OCI-LY1 (cell line): Measurements from ENCODE around the gene CDC42BPB.

Experiments used
- H2AFZ ChIP-seq: fragments of 200-600 bp; sonication (generic), shearing (Covaris generic); 2 replicates; pipeline ENCODE4 v1.6.0; 2014; ENCODE audit warnings: antibody characterized with exemption, mild to moderate bottlenecking, low read length
- H3F3A ChIP-seq: fragments of 200-600 bp; sonication (generic), shearing (Covaris generic); 2 replicates; pipeline ENCODE4 v1.6.0; 2014; ENCODE audit warnings: mild to moderate bottlenecking, antibody characterized with exemption, low read length, moderate library complexity; ENCODE audit not compliant: insufficient read depth
- H3K27ac ChIP-seq: fragments of 200-600 bp; sonication (generic); 2 replicates; pipeline ENCODE4 v1.5.1; 2014; ENCODE audit warnings: low read length, mixed run types, mild to moderate bottlenecking, low read depth; ENCODE audit not compliant: poor library complexity, severe bottlenecking
- H3K27me3 ChIP-seq: fragments of 200-600 bp; sonication (generic); 2 replicates; pipeline ENCODE4 v1.6.0; 2014; ENCODE audit warnings: antibody characterized with exemption, mild to moderate bottlenecking, low read length, moderate library complexity; ENCODE audit not compliant: insufficient read depth
- H3K36me3 ChIP-seq: fragments of 200-600 bp; sonication (generic); 2 replicates; pipeline ENCODE4 v1.6.1; 2014; ENCODE audit warnings: mild to moderate bottlenecking, antibody characterized with exemption, low read length, moderate library complexity, mixed read lengths; ENCODE audit not compliant: insufficient read depth
- H3K4me1 ChIP-seq: fragments of 200-600 bp; sonication (generic); 2 replicates; pipeline ENCODE4 v1.5.1; 2014; ENCODE audit warnings: mild to moderate bottlenecking, low read length, moderate library complexity; ENCODE audit not compliant: insufficient read depth, severe bottlenecking
- H3K4me2 ChIP-seq: fragments of 200-600 bp; sonication (generic), shearing (Covaris generic); 2 replicates; pipeline ENCODE4 v1.6.1; 2014; ENCODE audit warnings: low read length
- H3K4me3 ChIP-seq: fragments of 200-600 bp; sonication (generic); 2 replicates; pipeline ENCODE4 v1.5.1; 2014; ENCODE audit warnings: low read length, low read depth, mild to moderate bottlenecking, mixed read lengths; ENCODE audit not compliant: poor library complexity, severe bottlenecking
- H3K79me2 ChIP-seq: fragments of 200-600 bp; shearing (Covaris generic); 2 replicates; pipeline ENCODE4 v1.6.1; 2016; ENCODE audit warnings: mixed run types, low read length, mixed read lengths; ENCODE audit not compliant: insufficient read depth
- H3K9ac ChIP-seq: fragments of 200-600 bp; sonication (generic), shearing (Covaris generic); 2 replicates; pipeline ENCODE4 v1.6.1; 2014; ENCODE audit warnings: mild to moderate bottlenecking, low read length, mixed read lengths
- H3K9me2 ChIP-seq: fragments of 200-600 bp; sonication (generic), shearing (Covaris generic); 2 replicates; pipeline ENCODE4 v1.6.1; 2014; ENCODE audit warnings: low read depth, mild to moderate bottlenecking, low read length, mixed read lengths
- H3K9me3 ChIP-seq: fragments of 200-600 bp; shearing (Covaris generic); 2 replicates; pipeline ENCODE4 v1.6.1; 2014; ENCODE audit warnings: low read length, mixed read lengths
- H4K20me1 ChIP-seq: fragments of 200-600 bp; sonication (generic), shearing (Covaris generic); 2 replicates; pipeline ENCODE4 v1.6.0; 2016; ENCODE audit warnings: mild to moderate bottlenecking, low read length; ENCODE audit not compliant: insufficient read depth
- CTCF ChIP-seq: fragments of 200-600 bp; sonication (generic), shearing (Covaris generic); IDR thresholded peaks from 2 replicates; pipeline ENCODE4 v1.5.1; 2017; ENCODE audit warnings: mild to moderate bottlenecking, antibody characterized with exemption, low read length, moderate library complexity, mixed read lengths
- EZH2 ChIP-seq: fragments of 200-600 bp; sonication (generic), shearing (Covaris generic); IDR thresholded peaks from 2 replicates; pipeline ENCODE4 v1.8.0; 2017; ENCODE audit warnings: borderline replicate concordance, mixed run types, mild to moderate bottlenecking, antibody characterized with exemption, low read length, moderate library complexity, mixed read lengths

CDC42BPB gene

GRCh38 chr14:103057372-103058163 lies at the start of gene CDC42BPB:
Gene CDC42BPB, minus strand, starts transcription at chr14:103057549. Its CDS starts 376 bp downstream, at chr14:103057173.
- no peaks in the 10 kb centered on the region for H3F3A ChIP-seq
- no peak within 1 kb of the TSS for H3K9ac ChIP-seq
- no peaks in the 10 kb centered on the region for H3K36me3 ChIP-seq
- H3K4me1 ChIP-seq: no peaks in the 10 kb centered on the region
- no peak within 1 kb of the TSS for H3K27ac ChIP-seq
- no peaks in the 10 kb centered on the region for H3K9me2 ChIP-seq
- H4K20me1 ChIP-seq: no peaks in the 10 kb centered on the region
- no peak within 1 kb of the TSS for H3K4me3 ChIP-seq
- TF ChIP-seq EZH2: no peak
- TF ChIP-seq CTCF: no peak
- no peaks in the 10 kb centered on the region for H3K27me3 ChIP-seq
- no peak within 1 kb of the TSS for H2AFZ ChIP-seq
- no peaks in the 10 kb centered on the region for H3K9me3 ChIP-seq
- no peak within 1 kb of the TSS for H3K4me2 ChIP-seq
- no peaks in the 10 kb centered on the region for H3K79me2 ChIP-seq

DNA sequence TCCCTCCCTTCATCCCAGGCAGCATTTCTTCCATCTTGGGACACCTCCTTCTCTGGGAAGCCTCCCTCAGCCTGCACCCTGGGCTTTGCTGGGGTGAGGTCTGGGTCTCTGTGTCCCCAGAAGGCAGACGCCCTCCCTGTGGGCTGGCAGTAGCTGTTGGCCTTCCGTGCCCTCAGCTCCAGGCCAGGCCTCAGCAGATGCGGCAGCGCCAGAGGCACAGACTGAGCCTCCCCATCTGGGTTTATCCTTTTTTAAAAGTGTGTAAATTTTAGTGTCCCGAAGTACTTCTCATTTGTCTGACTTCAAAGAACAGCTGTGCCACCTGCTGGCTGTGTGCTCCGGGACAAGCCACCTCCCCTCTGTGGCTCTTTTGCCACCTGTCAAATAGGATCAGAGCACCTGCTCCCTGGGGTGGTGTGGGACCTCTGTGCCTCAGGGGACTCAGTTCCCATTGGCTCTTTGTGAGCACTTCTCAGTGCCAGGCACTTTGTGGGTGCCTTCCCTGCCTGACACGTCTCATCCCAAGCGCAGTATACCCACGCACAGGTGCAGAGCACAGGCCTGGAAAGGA lies 48.3 kb upstream of the CDC42BPB start:
- no peaks in the 10 kb centered on the region for H4K20me1 ChIP-seq
- H3K4me1 ChIP-seq: peaks cover 32% of the 10 kb centered on the region
- H3K36me3 ChIP-seq: no peaks in the 10 kb centered on the region
- H3F3A ChIP-seq: no peaks in the 10 kb centered on the region
- no peaks in the 10 kb centered on the region; the same call in 1 of the 2 replicates for H3K27me3 ChIP-seq
- no peaks in the 10 kb centered on the region for H3K9me3 ChIP-seq
- no peaks in the 10 kb centered on the region for H3K9me2 ChIP-seq
- H3K4me3 ChIP-seq: peak overlapping the region; percentile 1
- no peaks in the 10 kb centered on the region for H3K79me2 ChIP-seq
- no peak overlapping the region; the same call in 1 of the 2 replicates for H3K9ac ChIP-seq
- TF ChIP-seq EZH2: no peak
- peak; percentile 67 for TF ChIP-seq CTCF
- H2AFZ ChIP-seq: no peak overlapping the region
- H3K4me2 ChIP-seq: peak overlapping the region; percentile 23; the same call in 1 of the 2 replicates
- H3K27ac ChIP-seq: peak overlapping the region; percentile 80

GRCh38 chr14:103104654-103105452 lies 47.5 kb upstream of the CDC42BPB start:
- no peaks in the 10 kb centered on the region for H3K9me3 ChIP-seq
- H4K20me1 ChIP-seq: no peaks in the 10 kb centered on the region
- no peaks in the 10 kb centered on the region for H3K36me3 ChIP-seq
- H3K9ac ChIP-seq: no peak overlapping the region; the same call in 1 of the 2 replicates
- peaks cover 32% of the 10 kb centered on the region for H3K4me1 ChIP-seq
- H2AFZ ChIP-seq: no peak overlapping the region
- H3K9me2 ChIP-seq: no peaks in the 10 kb centered on the region
- peak overlapping the region; percentile 23; the same call in 1 of the 2 replicates for H3K4me2 ChIP-seq
- TF ChIP-seq EZH2 (no peak), CTCF (peak; percentile 100)
- no peaks in the 10 kb centered on the region; the same call in 1 of the 2 replicates for H3K27me3 ChIP-seq
- H3K79me2 ChIP-seq: no peaks in the 10 kb centered on the region
- H3F3A ChIP-seq: no peaks in the 10 kb centered on the region
- H3K27ac ChIP-seq: peak overlapping the region; percentile 80
- peak overlapping the region; percentile 1 for H3K4me3 ChIP-seq
